ENCODE data around the gene GNA15.
A peak's percentile ranks its signal among the peaks of the same experiment; 100 is the strongest.

The GNA15 gene

DNA sequence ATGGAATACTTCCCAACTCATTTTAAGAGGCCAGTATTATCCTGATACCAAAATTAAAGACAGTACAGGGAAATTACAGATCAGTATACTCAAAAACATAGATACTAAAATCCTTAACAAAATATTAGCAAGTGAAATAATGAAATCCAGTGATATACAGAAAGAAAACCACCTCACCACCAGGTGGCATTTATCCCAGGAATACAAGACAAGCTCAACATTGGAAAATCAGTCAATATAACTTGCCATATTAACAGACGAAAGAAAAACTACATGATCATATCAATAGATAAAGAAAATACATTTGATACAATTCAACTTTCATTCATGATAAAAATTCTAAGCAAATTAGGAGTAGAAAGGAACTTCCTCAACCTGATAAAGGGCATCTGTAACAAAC lies 6.7 kb upstream of the GNA15 start:
- Histone ChIP-seq H3K79me2 (ENCODE audit: low read length) (no peaks in the 10 kb centered on the region), H3K4me2 (ENCODE audit: low read length) (no peak overlapping the region), H3K4me3 (ENCODE audit: low read length) (no peak overlapping the region), H4K20me1 (ENCODE audit: insufficient read depth, low read length) (no peaks in the 10 kb centered on the region), H3K9me3 (ENCODE audit: insufficient read depth, low read length) (no peaks in the 10 kb centered on the region), H3K36me3 (replicated peaks; ENCODE audit: low read depth, low read length) (no peaks in the 10 kb centered on the region), H2AFZ (ENCODE audit: low read depth, low read length) (no peak overlapping the region), H3K4me1 (ENCODE audit: low read length) (peaks cover 41% of the 10 kb centered on the region), H3K27me3 (ENCODE audit: low read depth, low read length) (peaks cover 4% of the 10 kb centered on the region; the same call in 1 of the 2 replicates), H3K9ac (ENCODE audit: low read length) (no peak overlapping the region), H3K27ac (ENCODE audit: low read length) (no peak overlapping the region)
- TF ChIP-seq, protein P1, sequence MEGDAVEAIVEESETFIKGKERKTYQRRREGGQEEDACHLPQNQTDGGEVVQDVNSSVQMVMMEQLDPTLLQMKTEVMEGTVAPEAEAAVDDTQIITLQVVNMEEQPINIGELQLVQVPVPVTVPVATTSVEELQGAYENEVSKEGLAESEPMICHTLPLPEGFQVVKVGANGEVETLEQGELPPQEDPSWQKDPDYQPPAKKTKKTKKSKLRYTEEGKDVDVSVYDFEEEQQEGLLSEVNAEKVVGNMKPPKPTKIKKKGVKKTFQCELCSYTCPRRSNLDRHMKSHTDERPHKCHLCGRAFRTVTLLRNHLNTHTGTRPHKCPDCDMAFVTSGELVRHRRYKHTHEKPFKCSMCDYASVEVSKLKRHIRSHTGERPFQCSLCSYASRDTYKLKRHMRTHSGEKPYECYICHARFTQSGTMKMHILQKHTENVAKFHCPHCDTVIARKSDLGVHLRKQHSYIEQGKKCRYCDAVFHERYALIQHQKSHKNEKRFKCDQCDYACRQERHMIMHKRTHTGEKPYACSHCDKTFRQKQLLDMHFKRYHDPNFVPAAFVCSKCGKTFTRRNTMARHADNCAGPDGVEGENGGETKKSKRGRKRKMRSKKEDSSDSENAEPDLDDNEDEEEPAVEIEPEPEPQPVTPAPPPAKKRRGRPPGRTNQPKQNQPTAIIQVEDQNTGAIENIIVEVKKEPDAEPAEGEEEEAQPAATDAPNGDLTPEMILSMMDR (IDR thresholded peaks at IDR 0.05; ENCODE audit: low read depth, low read length) = peak; percentile 73
- TF ChIP-seq EZH2phosphoT487 (IDR thresholded peaks at IDR 0.05; ENCODE audit: low read depth) = no peak

DNA sequence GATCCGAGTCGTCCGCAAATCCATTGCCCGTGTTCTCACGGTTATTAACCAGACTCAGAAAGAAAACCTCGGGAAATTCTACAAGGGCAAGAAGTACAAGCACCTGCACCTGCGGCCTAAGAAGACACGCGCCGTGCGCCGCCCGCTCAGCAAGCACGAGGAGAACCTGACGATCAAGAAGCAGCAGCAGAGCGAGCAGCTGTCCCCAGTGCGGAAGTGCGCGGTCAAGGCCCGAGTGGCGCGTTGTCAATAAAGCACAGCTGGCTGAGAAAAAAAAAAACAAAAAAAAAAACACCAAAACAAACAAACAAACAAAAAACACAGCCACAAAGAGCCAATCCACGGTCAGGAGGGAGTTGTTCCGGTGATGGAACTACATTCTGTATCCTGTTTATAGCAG lies 4.7 kb upstream of the GNA15 start:
- TF ChIP-seq EZH2phosphoT487 (IDR thresholded peaks at IDR 0.05; ENCODE audit: low read depth) = no peak
- TF ChIP-seq, protein P1 (IDR thresholded peaks at IDR 0.05; ENCODE audit: low read depth, low read length) = no peak
- Histone ChIP-seq H3K79me2 (ENCODE audit: low read length) (peaks cover under 1% of the 10 kb centered on the region; the same call in 1 of the 2 replicates), H3K9ac (ENCODE audit: low read length) (no peak overlapping the region), H3K27me3 (ENCODE audit: low read depth, low read length) (no peaks in the 10 kb centered on the region), H3K36me3 (replicated peaks; ENCODE audit: low read depth, low read length) (no peaks in the 10 kb centered on the region), H3K4me2 (ENCODE audit: low read length) (no peak overlapping the region), H3K9me3 (ENCODE audit: insufficient read depth, low read length) (no peaks in the 10 kb centered on the region), H3K4me3 (ENCODE audit: low read length) (no peak overlapping the region), H4K20me1 (ENCODE audit: insufficient read depth, low read length) (no peaks in the 10 kb centered on the region), H3K27ac (ENCODE audit: low read length) (no peak overlapping the region), H2AFZ (ENCODE audit: low read depth, low read length) (no peak overlapping the region), H3K4me1 (ENCODE audit: low read length) (peaks cover 40% of the 10 kb centered on the region)

DNA sequence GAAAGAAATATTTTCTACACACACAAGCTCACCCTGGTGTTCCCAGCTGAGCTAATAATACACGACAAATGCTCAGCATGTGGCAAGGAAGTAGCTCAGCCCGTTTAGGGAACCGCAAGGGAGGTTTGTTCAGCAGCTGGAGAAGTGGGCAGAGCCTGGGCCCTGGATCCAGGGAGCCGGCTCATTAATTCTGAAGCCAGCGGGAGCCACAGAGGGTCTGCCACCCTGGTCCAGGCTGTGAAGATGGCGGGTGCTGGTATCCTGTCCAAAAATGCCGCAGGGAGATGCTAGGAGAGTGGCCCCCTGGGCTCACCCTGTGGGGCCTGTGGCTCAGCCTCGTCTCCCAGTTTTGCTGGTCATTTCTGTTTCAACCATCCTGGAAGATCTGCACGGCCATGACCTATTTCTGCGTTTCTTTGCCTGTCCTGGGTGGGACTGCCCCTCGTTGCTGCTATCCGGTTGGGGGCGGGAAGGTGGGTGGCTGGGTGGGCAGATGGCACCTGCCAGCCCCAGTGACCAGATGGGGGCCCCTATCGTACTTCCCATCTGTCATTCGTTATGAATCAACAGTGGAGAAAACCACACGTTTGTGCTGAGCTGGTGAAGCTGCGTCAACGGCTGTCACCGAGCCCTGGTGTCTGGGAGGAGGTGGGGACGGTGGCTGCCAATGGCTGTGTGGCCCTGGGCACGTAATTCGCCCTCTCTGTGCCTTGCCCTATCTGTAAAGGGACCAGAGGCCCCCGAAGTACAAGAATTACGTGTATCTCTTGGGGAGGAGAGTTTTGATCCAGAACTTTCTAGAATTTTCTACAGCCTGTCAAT lies 2.7 kb upstream of the GNA15 start:
- H3K27ac ChIP-seq (ENCODE audit: low read length) = peak overlapping the region; percentile 91

DNA sequence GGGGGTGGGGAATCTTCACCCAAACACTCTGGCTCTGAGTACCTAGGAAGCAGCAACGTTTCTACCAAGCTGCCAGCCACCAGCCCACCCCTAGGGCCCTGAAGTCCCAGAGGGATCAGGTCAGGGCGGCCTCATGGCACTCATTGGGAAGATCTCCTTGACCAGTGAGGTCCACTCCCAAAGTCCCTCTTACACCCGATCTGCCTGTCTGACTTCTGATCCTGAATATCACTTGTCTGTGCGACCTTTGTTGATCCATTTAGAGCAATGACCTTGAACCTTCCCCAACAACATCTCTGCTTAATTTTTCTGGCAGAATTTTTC lies 2.1 kb upstream of the GNA15 start:
- H3K27ac ChIP-seq (ENCODE audit: low read length) = peak overlapping the region; percentile 91
- H3K9me3 ChIP-seq (ENCODE audit: insufficient read depth, low read length) = no peaks in the 10 kb centered on the region
- H3K4me3 ChIP-seq (ENCODE audit: low read length) = peak overlapping the region; percentile 61
- peak overlapping the region; percentile 77 for H3K4me2 ChIP-seq (ENCODE audit: low read length)
- no peaks in the 10 kb centered on the region for H3K36me3 ChIP-seq (replicated peaks; ENCODE audit: low read depth, low read length)
- H3K4me1 ChIP-seq (ENCODE audit: low read length) = peaks cover 45% of the 10 kb centered on the region
- peaks cover 10% of the 10 kb centered on the region; the same call in 1 of the 2 replicates for H3K79me2 ChIP-seq (ENCODE audit: low read length)
- no peaks in the 10 kb centered on the region for H4K20me1 ChIP-seq (ENCODE audit: insufficient read depth, low read length)
- TF ChIP-seq EZH2phosphoT487 (IDR thresholded peaks at IDR 0.05; ENCODE audit: low read depth) = no peak
- TF ChIP-seq, protein P1 (IDR thresholded peaks at IDR 0.05; ENCODE audit: low read depth, low read length) = no peak
- peak overlapping the region; percentile 35; the same call in 1 of the 2 replicates for H2AFZ ChIP-seq (ENCODE audit: low read depth, low read length)
- no peaks in the 10 kb centered on the region for H3K27me3 ChIP-seq (ENCODE audit: low read depth, low read length)
- H3K9ac ChIP-seq (ENCODE audit: low read length) = peak overlapping the region; percentile 62

More for the DNA sequence above, 2.7 kb upstream of the GNA15 start:
- peaks cover 10% of the 10 kb centered on the region; the same call in 1 of the 2 replicates for H3K79me2 ChIP-seq (ENCODE audit: low read length)
- no peaks in the 10 kb centered on the region for H3K9me3 ChIP-seq (ENCODE audit: insufficient read depth, low read length)
- H3K4me1 ChIP-seq (ENCODE audit: low read length) = peaks cover 45% of the 10 kb centered on the region
- no peak for TF ChIP-seq EZH2phosphoT487 (IDR thresholded peaks at IDR 0.05; ENCODE audit: low read depth)
- TF ChIP-seq, protein P1 (IDR thresholded peaks at IDR 0.05; ENCODE audit: low read depth, low read length) = no peak
- peak overlapping the region; percentile 61 for H3K4me3 ChIP-seq (ENCODE audit: low read length)
- peak overlapping the region; percentile 41; the same call in 1 of the 2 replicates for H2AFZ ChIP-seq (ENCODE audit: low read depth, low read length)
- no peaks in the 10 kb centered on the region for H3K27me3 ChIP-seq (ENCODE audit: low read depth, low read length)
- no peaks in the 10 kb centered on the region for H4K20me1 ChIP-seq (ENCODE audit: insufficient read depth, low read length)
- peak overlapping the region; percentile 77 for H3K4me2 ChIP-seq (ENCODE audit: low read length)
- peak overlapping the region; percentile 71 for H3K9ac ChIP-seq (ENCODE audit: low read length)
- no peaks in the 10 kb centered on the region for H3K36me3 ChIP-seq (replicated peaks; ENCODE audit: low read depth, low read length)

Data from OCI-LY3 (cell line).